Spleen (tissue), 7 donors: ENCODE results near the gene SAA2.

ENCODE experiments used
- POLR2A ChIP-seq, 3 donors: fragments of 450-650 bp; IDR thresholded peaks; one replicate each; pipeline ENCODE4 v1.5.1; 2017; ENCODE audit warnings: antibody characterized with exemption in 3 of 3, mild to moderate bottlenecking in 1 of 3
- POLR2AphosphoS5 ChIP-seq, 3 donors: sonication (generic); formaldehyde crosslinking; IDR thresholded peaks; one replicate each; pipeline ENCODE4 v1.5.1; 2017; ENCODE audit warnings: antibody characterized with exemption in 3 of 3
- TF ChIP-seq, protein P1 (sequence below), 11 experiments: fragments of 200-600 bp in 7 of 11; fragments of 450-650 bp in 4 of 11; sonication (generic) in 4 of 11; IDR thresholded peaks in 8 of 11; conservative IDR thresholded peaks in 3 of 11; 1 replicate in 7 of 11; 2 replicates in 4 of 11; pipeline versions ENCODE4 v1.4.0 to v1.8.0; 2016 to 2021; ENCODE audit warnings: antibody characterized with exemption in 11 of 11, inconsistent platforms in 4 of 11, mild to moderate bottlenecking in 1 of 11
- donor health status: DM: no; HTN: no; CAD: no; lungs with moderate emphysema.
- donor health status: DM: no; HTN: no; CAD: no.
- donor health status: DM: no; HTN: no; CAD: no.

GRCh38 chr11:18285841-18286240, 37.4 kb upstream of the SAA2 start:
- TF ChIP-seq, protein P1, sequence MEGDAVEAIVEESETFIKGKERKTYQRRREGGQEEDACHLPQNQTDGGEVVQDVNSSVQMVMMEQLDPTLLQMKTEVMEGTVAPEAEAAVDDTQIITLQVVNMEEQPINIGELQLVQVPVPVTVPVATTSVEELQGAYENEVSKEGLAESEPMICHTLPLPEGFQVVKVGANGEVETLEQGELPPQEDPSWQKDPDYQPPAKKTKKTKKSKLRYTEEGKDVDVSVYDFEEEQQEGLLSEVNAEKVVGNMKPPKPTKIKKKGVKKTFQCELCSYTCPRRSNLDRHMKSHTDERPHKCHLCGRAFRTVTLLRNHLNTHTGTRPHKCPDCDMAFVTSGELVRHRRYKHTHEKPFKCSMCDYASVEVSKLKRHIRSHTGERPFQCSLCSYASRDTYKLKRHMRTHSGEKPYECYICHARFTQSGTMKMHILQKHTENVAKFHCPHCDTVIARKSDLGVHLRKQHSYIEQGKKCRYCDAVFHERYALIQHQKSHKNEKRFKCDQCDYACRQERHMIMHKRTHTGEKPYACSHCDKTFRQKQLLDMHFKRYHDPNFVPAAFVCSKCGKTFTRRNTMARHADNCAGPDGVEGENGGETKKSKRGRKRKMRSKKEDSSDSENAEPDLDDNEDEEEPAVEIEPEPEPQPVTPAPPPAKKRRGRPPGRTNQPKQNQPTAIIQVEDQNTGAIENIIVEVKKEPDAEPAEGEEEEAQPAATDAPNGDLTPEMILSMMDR (IDR thresholded peaks at IDR 0.05 in 8 of 11, conservative IDR thresholded peaks at IDR 0.05 in 3 of 11) = no peak
- no peak for TF ChIP-seq POLR2A (IDR thresholded peaks at IDR 0.05)
- no peak for TF ChIP-seq POLR2AphosphoS5 (IDR thresholded peaks at IDR 0.05)
